NK-92 (cell line): ENCODE data around the gene ANO2.

Experiments
- DNase-seq: peaks from one replicate; lab custom pipeline; 2025; ENCODE audit not compliant: unreplicated experiment; lab: John Stamatoyannopoulos, UW

Gene ANO2

GRCh38 chr12:5586201-5586600 is 358.9 kb downstream of the ANO2 start:
- DNase-seq: no peak

GRCh38 chr12:5585178-5585577 is 359.9 kb downstream of the ANO2 start:
- DNase-seq: no peak

DNA sequence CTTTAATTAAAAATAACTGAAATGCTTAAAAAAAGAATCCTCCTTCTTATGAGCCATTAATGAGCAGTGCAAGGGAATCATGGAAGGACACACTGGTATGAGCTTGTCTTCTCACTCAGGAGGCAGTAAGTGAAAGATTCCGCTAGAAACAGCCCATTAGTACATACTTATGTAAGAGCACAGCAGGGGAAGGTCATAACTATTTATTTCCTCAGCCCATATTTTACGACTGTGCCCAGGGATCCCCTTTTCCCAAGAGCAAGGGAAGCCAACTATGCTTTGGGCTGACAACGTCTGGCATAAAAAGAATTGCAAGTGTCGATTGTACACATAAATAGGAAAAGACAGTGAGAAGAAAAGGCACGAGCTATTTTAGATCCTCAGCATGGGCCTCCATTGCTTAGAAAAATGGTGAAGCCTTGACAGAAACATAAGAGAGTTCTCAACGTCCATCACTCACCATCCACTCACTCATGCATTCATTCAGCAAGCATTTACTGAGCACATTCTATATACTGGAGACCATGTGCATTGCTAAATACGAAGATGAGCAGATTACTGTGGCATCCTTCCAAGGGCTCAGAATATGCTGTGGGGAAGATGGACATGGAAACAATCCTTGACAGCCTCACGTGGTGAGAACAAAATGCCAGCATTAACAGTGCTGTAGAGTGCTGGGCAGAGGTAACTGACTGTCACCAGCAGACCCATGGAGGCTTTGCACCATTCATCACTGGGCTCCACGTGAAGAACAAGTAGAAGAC is 360.5 kb downstream of the ANO2 start:
- no peak for DNase-seq

GRCh38 chr12:5582541-5582940 is 362.5 kb downstream of the ANO2 start:
- no peak for DNase-seq

GRCh38 chr12:5582018-5582417 is 363.0 kb downstream of the ANO2 start:
- DNase-seq: no peak

GRCh38 chr12:5581616-5582015 is 363.4 kb downstream of the ANO2 start:
- no peak for DNase-seq

DNA sequence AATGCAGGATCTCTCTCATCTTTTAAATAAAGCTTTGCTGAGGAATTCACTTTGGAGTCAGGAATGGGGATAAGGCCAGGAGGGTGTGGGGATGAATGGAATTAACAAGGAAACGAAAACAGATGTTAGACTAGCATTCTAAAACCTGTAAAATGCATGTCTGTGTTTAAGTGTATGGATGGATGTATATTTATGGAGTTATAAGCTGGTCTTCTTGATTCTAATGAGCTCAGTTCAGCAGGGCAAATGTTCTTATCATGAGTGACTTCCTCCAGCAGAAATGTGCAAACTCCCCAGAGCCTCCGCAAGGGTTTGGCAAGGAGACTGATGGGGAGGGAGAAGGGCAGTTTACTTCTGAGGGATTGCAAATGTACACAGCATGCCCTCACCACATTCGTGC is 364.0 kb downstream of the ANO2 start:
- DNase-seq: no peak

DNA sequence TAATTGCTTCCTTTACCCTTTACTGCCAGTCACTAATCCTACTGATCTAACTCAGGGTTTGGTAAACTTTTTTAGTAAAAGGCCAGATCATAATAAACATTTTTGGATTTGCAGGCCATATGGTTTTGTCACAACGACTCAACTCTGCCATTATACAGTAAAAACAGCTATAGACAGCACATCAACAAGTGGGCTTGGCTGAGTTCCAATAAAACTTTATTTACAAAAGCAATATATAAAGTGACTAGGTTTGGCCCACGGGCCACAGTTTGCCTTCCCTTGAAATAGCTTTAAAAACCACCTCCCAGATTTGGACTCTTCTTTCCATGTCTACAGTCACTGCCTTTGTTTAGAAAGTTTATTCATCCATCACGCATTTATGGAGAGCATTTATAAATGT is 366.3 kb downstream of the ANO2 start:
- DNase-seq: no peak

DNA sequence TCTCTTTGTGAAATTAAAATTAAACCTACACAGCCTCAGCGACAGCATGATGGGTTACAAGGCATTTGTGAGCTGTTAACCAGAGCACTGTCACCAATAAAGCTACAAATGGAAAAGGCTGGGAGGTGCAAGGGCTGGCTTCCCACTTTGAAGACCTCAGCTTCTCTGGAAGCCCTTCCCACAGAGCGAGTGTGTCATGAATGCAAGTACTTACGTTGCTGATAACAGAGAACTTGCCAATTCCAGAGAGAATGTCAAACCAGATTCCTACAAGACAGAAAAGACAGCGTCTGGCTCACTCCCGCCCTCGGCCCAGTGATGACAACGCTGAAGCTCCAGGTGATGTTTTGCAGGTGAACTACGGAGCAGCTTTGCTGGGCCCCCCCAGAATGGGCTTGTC is 367.3 kb downstream of the ANO2 start:
- DNase-seq: no peak

DNA sequence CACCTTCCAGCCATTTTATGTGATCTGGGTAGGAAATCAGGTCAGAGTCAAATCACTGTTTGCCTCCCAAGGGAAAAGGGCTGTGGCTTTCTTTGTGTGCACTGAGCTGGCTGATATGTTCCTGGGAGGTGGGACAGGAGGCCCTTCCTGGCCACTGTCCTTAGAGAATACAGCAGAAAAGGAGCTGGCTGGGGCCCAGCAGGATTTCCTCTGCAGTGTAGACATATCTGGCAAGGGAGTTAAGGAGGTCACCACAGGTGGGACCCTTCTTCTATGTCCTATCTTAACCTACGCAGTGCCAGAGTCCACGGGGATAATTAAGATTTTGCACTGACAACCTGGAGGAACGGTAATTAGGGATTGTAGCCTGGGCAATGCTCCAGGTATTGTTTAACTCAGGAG is 367.8 kb downstream of the ANO2 start:
- DNase-seq: no peak

GRCh38 chr12:5575987-5576386 is 369.1 kb downstream of the ANO2 start:
- no peak for DNase-seq

- DNase-seq: no peak
Observed at GRCh38 chr12:5575232-5575631, 369.8 kb downstream of the ANO2 start.

DNA sequence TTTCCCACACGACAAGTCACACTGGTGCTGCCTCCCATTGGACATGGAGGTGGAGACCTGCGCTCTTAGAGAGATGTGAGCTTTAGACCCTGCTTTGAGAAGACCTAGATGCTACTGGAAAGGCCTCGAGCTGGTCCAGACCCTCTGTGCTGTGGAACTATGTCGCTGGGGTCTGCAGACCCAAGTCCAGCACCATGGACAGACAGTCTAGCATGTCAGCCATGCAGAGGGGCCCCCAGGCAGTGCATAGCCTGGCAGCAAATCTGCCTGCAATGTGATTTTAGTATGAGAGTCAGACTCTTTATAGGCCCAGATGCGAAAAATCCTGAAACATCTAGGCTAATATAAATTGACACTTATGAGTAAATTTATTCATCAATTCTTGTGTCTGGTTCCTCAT is 371.7 kb downstream of the ANO2 start:
- DNase-seq: no peak

DNA sequence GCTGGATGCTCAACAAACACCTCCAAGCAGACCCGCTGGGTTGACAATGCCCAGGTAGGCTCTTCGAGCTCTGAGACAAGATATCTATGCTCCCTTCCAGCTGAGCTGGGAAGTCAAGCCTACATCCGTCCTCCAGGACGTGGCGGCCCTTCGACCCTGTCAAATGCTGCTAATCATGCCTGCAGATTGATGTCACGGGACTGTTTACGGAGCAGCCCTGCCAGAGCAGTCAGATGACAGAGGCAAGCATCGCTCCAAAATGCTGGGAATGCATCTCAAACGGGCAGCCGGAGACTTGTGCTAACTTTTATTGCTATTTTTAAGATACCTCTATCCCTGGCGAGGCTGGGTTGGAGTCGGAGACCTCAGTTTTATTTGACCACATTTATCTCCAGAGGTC is 373.9 kb downstream of the ANO2 start:
- no peak for DNase-seq

DNA sequence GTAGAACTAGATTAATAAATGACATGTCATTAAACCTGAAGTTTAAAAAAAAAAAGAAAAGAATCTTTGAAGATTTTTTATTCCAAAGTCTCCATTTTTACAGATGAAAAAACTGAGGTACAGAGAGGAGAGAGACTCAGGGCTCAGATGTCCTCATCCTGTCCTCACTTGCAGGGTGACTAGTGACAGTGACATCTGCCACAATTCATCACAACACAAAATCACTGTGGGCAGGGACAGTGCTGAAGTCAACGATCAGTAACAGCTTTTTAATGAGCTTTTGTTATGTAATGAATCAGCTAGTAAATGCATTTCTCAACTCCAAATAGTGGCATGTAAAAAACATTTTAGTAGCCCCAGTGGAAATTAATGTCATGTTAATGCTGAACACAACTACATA is 374.6 kb downstream of the ANO2 start:
- no peak for DNase-seq

DNA sequence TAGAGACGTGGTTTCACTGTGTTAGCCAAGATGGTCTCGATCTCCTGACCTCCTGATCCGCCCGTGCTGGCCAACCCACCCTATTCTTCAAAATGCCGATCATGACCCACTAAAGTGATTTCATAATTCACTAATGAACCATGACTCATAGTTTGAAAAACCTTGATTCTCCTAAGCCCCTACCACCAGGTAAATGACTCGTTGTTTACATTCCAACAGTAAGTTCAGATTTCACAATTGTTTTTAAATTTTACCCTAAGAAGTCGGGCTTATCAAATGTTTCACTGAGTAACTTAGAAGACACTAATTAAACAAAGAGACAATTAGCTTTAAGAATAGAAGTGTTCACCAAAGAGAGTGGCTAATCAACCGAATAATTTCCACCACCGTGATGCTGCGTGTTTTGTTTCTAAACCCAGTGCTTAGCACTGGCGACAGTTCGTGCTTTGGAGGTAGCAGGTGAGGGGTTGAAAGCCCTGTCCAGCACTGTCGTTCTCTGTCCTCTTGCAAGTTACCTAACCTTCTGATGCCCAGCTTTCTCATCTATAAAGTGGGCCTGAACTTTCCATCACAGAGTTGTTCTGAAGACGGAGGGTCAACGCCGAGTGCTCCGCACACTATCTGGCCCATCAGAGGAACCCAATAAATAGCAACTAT is 376.6 kb downstream of the ANO2 start:
- DNase-seq: no peak

GRCh38 chr12:5567016-5567725 is 377.9 kb downstream of the ANO2 start:
- DNase-seq: no peak

DNA sequence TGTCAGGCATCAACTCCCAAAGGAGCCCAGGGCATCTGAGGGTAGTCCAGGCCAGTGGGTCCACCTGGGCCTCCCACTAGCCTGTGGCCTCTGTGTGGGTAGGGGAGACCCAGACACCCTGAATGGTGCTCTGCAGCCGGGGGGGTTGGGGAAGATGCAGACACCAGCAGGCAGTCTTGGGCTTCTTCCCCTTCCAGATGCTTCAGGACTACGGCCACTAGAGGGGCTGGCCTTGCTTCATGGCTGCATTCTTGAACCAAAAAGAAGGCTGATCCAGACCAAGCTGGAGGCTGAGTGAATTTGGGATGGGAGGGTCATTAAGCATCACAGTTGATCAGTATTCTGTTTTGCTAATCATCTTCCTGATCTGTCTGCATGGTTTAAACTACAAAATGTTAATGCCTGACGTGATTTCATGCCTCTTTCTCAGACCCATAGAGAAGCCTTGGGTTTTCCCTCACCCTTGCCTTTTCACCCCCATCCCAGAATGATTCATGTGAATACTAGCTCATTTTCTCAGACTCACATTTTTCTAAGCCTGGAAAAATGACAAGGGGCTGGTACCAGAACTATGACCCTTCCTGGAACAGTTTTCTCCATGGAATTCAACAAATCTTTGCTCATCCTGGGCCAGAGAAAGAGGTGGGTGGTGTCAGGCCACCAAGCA is 379.0 kb downstream of the ANO2 start:
- no peak for DNase-seq

DNA sequence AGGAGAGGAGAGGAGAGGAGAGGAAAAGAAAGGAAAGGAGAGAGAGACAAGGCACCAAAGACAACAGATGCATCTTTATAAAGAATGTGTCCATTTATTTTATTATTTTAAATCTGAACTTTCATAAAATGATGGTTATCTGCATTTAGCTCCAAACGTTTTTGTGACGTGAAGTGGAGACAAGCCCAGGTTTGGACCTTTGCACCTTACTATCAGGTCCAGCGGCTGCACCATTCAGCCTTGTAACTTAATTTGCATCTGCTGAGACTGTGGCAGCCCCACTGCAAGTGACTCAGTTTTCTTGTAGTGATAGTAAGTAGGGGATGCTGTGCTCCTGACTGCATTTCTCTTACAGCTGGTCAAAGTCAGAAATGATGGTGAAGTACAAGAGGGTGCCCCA is 382.5 kb downstream of the ANO2 start:
- no peak for DNase-seq

DNA sequence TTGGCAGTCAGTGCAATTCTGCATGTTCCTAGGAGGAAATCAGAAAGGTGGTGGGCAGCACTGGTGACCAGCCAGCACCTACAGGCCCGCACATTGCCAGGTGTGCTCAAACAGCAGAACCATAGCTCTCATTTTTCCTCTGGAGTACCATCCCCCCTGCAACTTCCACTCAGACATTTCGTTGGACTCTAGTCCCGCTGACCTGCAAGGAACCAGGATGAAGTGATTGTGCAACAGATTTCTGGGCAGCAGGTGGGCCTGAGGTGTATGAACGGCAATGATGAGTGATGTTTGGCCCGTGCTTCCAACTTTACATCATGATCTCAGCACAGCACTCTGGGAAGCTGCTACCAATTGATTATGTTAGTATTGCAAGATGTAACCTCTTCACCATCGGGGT is 383.2 kb downstream of the ANO2 start:
- DNase-seq: no peak

GRCh38 chr12:5561057-5561456 is 384.0 kb downstream of the ANO2 start:
- no peak for DNase-seq

DNA sequence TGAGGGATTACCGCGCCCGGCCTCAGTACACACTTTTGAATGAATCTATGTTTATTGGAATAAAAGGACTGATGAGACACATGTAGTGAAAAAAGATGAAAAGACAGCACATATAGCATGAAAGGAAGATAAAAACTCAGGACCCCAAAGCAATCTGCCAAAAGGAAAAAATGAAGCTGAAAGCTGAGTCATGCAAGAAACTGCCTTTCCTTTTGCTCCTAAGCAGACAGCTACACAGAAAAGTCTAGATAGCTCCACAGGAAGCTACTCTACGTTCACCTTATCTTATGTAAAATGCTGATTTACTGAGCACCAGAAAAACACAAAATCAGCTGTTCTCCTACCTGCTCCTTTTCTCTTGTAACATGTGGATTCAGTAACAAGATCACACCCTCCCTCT is 384.8 kb downstream of the ANO2 start:
- DNase-seq: no peak
